ENCODE data around the gene MED15.
"Not testable (repeated sequence)": the region's sequence is repeated elsewhere in the genome, so short reads cannot be mapped to it uniquely, and the experiment has no call there.

The MED15 gene

DNA sequence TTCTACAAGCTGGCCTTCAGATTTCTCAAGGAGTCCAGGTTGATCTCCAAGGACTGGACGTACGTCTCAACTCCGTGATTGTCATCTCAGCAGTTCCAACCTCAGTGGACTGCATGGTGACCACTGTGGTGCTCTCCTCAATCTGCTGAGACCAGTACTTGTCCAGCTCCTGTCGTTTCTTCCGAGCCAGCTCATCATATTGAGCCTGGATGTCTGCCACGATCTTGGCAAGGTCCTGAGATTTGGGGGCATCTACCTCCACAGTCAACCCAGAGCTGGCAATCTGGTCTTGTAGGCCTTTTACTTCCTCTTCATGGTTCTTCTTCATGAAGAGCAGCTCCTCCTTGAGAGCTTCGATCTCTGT is 24.3 kb upstream of the MED15 start:
- H3K36me3 ChIP-seq (ENCODE audit: control insufficient read depth in 5 of 5, insufficient read depth in 5 of 5, low read length in 5 of 5), result peaks cover 0 to 19% (median 11%) of the 10 kb centered on the region in 5 donors
- H3K27me3 ChIP-seq (ENCODE audit: control insufficient read depth in 5 of 5, insufficient read depth in 4 of 5, low read length in 5 of 5); H3K9ac ChIP-seq (ENCODE audit: low read length in 5 of 5); H3K4me3 ChIP-seq (ENCODE audit: low read depth in 1 of 5, low read length in 5 of 5); H3K9me3 ChIP-seq (ENCODE audit: control insufficient read depth in 5 of 5, low read length in 5 of 5); H3K27ac ChIP-seq (ENCODE audit: low read depth, low read length): not testable (repeated sequence)
- peaks cover 3 to 17% (median 10%) of the 10 kb centered on the region in 5 donors for H3K4me1 ChIP-seq (ENCODE audit: control insufficient read depth in 5 of 5, insufficient read depth in 5 of 5, low read length in 5 of 5)

GRCh38 chr22:20483771-20484170 is 23.6 kb upstream of the MED15 start:
- no peaks in the 10 kb centered on the region for H3K27me3 ChIP-seq (ENCODE audit: control insufficient read depth in 5 of 5, insufficient read depth in 4 of 5, low read length in 5 of 5)
- no peak overlapping the region for H3K27ac ChIP-seq (ENCODE audit: low read depth, low read length)
- H3K9me3 ChIP-seq (ENCODE audit: control insufficient read depth in 5 of 5, low read length in 5 of 5), result no peaks in the 10 kb centered on the region
- H3K4me3 ChIP-seq (ENCODE audit: low read depth in 1 of 5, low read length in 5 of 5), result no peak overlapping the region
- H3K4me1 ChIP-seq (ENCODE audit: control insufficient read depth in 5 of 5, insufficient read depth in 5 of 5, low read length in 5 of 5), result peaks cover 3 to 17% (median 10%) of the 10 kb centered on the region in 5 donors
- H3K36me3 ChIP-seq (ENCODE audit: control insufficient read depth in 5 of 5, insufficient read depth in 5 of 5, low read length in 5 of 5), result peaks cover 0 to 26% (median 15%) of the 10 kb centered on the region in 5 donors
- H3K9ac ChIP-seq (ENCODE audit: low read length in 5 of 5), result no peak overlapping the region

GRCh38 chr22:20484948-20485683 is 22.3 kb upstream of the MED15 start:
- Histone ChIP-seq H3K27ac (ENCODE audit: low read depth, low read length) (no peak overlapping the region), H3K9ac (ENCODE audit: low read length in 5 of 5) (no peak overlapping the region), H3K4me3 (ENCODE audit: low read depth in 1 of 5, low read length in 5 of 5) (no peak overlapping the region), H3K9me3 (ENCODE audit: control insufficient read depth in 5 of 5, low read length in 5 of 5) (no peaks in the 10 kb centered on the region), H3K27me3 (ENCODE audit: control insufficient read depth in 5 of 5, insufficient read depth in 4 of 5, low read length in 5 of 5) (no peaks in the 10 kb centered on the region), H3K36me3 (ENCODE audit: control insufficient read depth in 5 of 5, insufficient read depth in 5 of 5, low read length in 5 of 5) (peaks cover 0 to 35% (median 21%) of the 10 kb centered on the region in 5 donors), H3K4me1 (ENCODE audit: control insufficient read depth in 5 of 5, insufficient read depth in 5 of 5, low read length in 5 of 5) (peaks cover 3 to 9% (median 4%) of the 10 kb centered on the region in 5 donors)

DNA sequence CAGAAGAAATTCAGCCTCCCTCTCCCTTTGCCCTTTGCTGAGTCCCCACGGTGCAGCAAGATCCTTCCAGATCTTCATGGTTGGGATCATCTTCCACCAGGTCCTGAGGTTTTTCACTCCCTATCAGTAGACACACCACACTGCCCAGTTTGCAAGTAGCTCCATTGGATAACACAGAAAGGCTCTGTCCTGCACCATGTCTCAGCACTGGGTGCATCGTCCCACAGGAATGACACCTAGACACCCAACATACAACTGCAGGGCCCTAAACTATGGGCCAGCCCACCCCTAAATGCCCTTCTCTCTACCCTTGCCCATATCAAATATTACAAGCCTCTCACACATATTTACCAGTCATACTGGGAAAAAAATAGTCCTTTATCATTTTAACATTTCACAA is 21.2 kb upstream of the MED15 start:
- peaks cover 0 to 35% (median 21%) of the 10 kb centered on the region in 5 donors for H3K36me3 ChIP-seq (ENCODE audit: control insufficient read depth in 5 of 5, insufficient read depth in 5 of 5, low read length in 5 of 5)
- peaks cover 3 to 9% (median 4%) of the 10 kb centered on the region in 5 donors for H3K4me1 ChIP-seq (ENCODE audit: control insufficient read depth in 5 of 5, insufficient read depth in 5 of 5, low read length in 5 of 5)
- no peaks in the 10 kb centered on the region for H3K27me3 ChIP-seq (ENCODE audit: control insufficient read depth in 5 of 5, insufficient read depth in 4 of 5, low read length in 5 of 5)
- no peak overlapping the region for H3K9ac ChIP-seq (ENCODE audit: low read length in 5 of 5)
- H3K4me3 ChIP-seq (ENCODE audit: low read depth in 1 of 5, low read length in 5 of 5), result no peak overlapping the region
- no peaks in the 10 kb centered on the region for H3K9me3 ChIP-seq (ENCODE audit: control insufficient read depth in 5 of 5, low read length in 5 of 5)
- H3K27ac ChIP-seq (ENCODE audit: low read depth, low read length), result no peak overlapping the region

DNA sequence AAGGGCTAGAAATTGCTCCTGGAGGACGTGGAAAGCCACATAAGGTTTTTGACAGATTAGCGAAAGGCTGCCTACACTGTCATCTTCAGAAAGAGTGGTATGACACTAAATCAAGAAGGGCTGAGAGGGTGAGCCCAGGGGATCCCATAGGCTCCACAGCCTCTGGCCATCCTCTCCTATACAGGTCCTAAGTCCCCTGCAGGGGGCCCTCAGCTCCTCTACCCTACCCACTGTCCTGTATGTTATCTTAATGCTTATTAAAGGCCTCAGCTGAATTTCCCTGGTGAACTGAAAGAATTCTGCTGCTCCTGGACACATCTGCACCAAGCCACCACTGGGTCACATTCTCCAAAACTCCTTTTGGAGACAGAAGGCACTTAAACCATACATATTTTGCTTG is 19.7 kb upstream of the MED15 start:
- no peaks in the 10 kb centered on the region for H3K27me3 ChIP-seq (ENCODE audit: control insufficient read depth in 5 of 5, insufficient read depth in 4 of 5, low read length in 5 of 5)
- H3K4me1 ChIP-seq (ENCODE audit: control insufficient read depth in 5 of 5, insufficient read depth in 5 of 5, low read length in 5 of 5), result peaks cover 3 to 9% (median 4%) of the 10 kb centered on the region in 5 donors
- H3K9ac ChIP-seq (ENCODE audit: low read length in 5 of 5), result no peak overlapping the region
- no peak overlapping the region for H3K4me3 ChIP-seq (ENCODE audit: low read depth in 1 of 5, low read length in 5 of 5)
- no peak overlapping the region for H3K27ac ChIP-seq (ENCODE audit: low read depth, low read length)
- no peaks in the 10 kb centered on the region for H3K9me3 ChIP-seq (ENCODE audit: control insufficient read depth in 5 of 5, low read length in 5 of 5)
- H3K36me3 ChIP-seq (ENCODE audit: control insufficient read depth in 5 of 5, insufficient read depth in 5 of 5, low read length in 5 of 5), result peaks cover 0 to 34% (median 18%) of the 10 kb centered on the region in 5 donors

DNA sequence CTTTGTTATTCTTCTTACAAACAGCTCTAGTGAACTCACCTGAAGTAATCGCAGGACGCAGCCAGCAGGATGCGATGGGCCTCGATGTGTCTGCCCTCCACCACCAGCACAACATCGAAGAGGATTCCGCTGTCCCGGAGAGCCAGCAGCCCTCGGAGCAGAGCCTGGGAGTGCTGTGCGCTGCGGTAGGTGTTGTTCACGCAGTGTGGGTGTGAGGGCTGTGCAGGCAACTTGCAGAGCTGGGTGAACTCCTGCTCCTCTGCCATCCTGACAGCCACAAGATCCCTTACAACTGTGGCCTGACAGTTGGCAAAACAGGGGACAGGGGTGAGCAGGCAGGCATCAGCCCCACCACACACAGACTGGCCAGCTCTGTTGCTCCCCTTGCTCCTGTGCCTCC is 18.5 kb upstream of the MED15 start:
- H3K27me3 ChIP-seq (ENCODE audit: control insufficient read depth in 5 of 5, insufficient read depth in 4 of 5, low read length in 5 of 5), result no peaks in the 10 kb centered on the region
- H3K27ac ChIP-seq (ENCODE audit: low read depth, low read length), result no peak overlapping the region
- H3K4me1 ChIP-seq (ENCODE audit: control insufficient read depth in 5 of 5, insufficient read depth in 5 of 5, low read length in 5 of 5), result peaks cover 3 to 13% (median 6%) of the 10 kb centered on the region in 5 donors
- peaks cover 0 to 23% (median 12%) of the 10 kb centered on the region in 5 donors for H3K36me3 ChIP-seq (ENCODE audit: control insufficient read depth in 5 of 5, insufficient read depth in 5 of 5, low read length in 5 of 5)
- no peak overlapping the region for H3K4me3 ChIP-seq (ENCODE audit: low read depth in 1 of 5, low read length in 5 of 5)
- no peak overlapping the region for H3K9ac ChIP-seq (ENCODE audit: low read length in 5 of 5)
- H3K9me3 ChIP-seq (ENCODE audit: control insufficient read depth in 5 of 5, low read length in 5 of 5), result no peaks in the 10 kb centered on the region

- H3K4me1 ChIP-seq (ENCODE audit: control insufficient read depth in 5 of 5, insufficient read depth in 5 of 5, low read length in 5 of 5), result peaks cover 3 to 23% (median 19%) of the 10 kb centered on the region in 5 donors
- H3K4me3 ChIP-seq (ENCODE audit: low read depth in 1 of 5, low read length in 5 of 5), result no peak overlapping the region
- no peak overlapping the region for H3K27ac ChIP-seq (ENCODE audit: low read depth, low read length)
- H3K9me3 ChIP-seq (ENCODE audit: control insufficient read depth in 5 of 5, low read length in 5 of 5), result no peaks in the 10 kb centered on the region
- H3K9ac ChIP-seq (ENCODE audit: low read length in 5 of 5), result peak overlapping the region in 1 of 5 donors; percentile 26
- peaks cover 0 to 23% (median 12%) of the 10 kb centered on the region in 5 donors for H3K36me3 ChIP-seq (ENCODE audit: control insufficient read depth in 5 of 5, insufficient read depth in 5 of 5, low read length in 5 of 5)
- H3K27me3 ChIP-seq (ENCODE audit: control insufficient read depth in 5 of 5, insufficient read depth in 4 of 5, low read length in 5 of 5), result no peaks in the 10 kb centered on the region
Observed at GRCh38 chr22:20490183-20490940, 17.0 kb upstream of the MED15 start.

DNA sequence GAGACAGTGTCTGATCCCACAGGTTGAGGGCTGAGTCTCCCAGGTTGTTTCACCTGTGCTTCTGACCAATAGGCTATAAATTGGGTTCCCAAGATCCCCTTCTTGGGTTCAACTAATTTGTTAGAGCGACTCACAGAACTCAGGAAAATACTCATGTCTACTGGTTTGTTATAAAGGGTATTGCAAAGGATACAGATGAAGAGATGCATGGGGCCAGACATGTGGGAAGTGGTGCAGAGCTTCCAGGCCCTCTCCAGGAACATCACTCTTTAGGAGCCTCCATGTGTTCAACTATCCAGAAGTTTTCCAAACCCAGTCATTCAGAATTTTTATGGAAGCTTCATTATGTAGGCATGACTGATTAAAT is 16.5 kb upstream of the MED15 start:
- Histone ChIP-seq H3K9me3 (ENCODE audit: control insufficient read depth in 5 of 5, low read length in 5 of 5) (no peaks in the 10 kb centered on the region), H3K36me3 (ENCODE audit: control insufficient read depth in 5 of 5, insufficient read depth in 5 of 5, low read length in 5 of 5) (peaks cover 0 to 23% (median 12%) of the 10 kb centered on the region in 5 donors), H3K4me1 (ENCODE audit: control insufficient read depth in 5 of 5, insufficient read depth in 5 of 5, low read length in 5 of 5) (peaks cover 3 to 23% (median 19%) of the 10 kb centered on the region in 5 donors), H3K9ac (ENCODE audit: low read length in 5 of 5) (peak overlapping the region in 1 of 5 donors; percentile 26), H3K27ac (ENCODE audit: low read depth, low read length) (no peak overlapping the region), H3K27me3 (ENCODE audit: control insufficient read depth in 5 of 5, insufficient read depth in 4 of 5, low read length in 5 of 5) (no peaks in the 10 kb centered on the region), H3K4me3 (ENCODE audit: low read depth in 1 of 5, low read length in 5 of 5) (no peak overlapping the region)

GRCh38 chr22:20491346-20491745 is 16.1 kb upstream of the MED15 start:
- H3K9me3 ChIP-seq (ENCODE audit: control insufficient read depth in 5 of 5, low read length in 5 of 5), result no peaks in the 10 kb centered on the region
- peaks cover 0 to 24% (median 16%) of the 10 kb centered on the region in 5 donors for H3K4me1 ChIP-seq (ENCODE audit: control insufficient read depth in 5 of 5, insufficient read depth in 5 of 5, low read length in 5 of 5)
- no peak overlapping the region for H3K4me3 ChIP-seq (ENCODE audit: low read depth in 1 of 5, low read length in 5 of 5)
- no peaks in the 10 kb centered on the region for H3K27me3 ChIP-seq (ENCODE audit: control insufficient read depth in 5 of 5, insufficient read depth in 4 of 5, low read length in 5 of 5)
- H3K27ac ChIP-seq (ENCODE audit: low read depth, low read length), result no peak overlapping the region
- H3K36me3 ChIP-seq (ENCODE audit: control insufficient read depth in 5 of 5, insufficient read depth in 5 of 5, low read length in 5 of 5), result peaks cover 0 to 23% (median 12%) of the 10 kb centered on the region in 5 donors
- H3K9ac ChIP-seq (ENCODE audit: low read length in 5 of 5), result no peak overlapping the region
